ENCODE measurements around the gene MIDN.
A peak's percentile ranks its signal among the peaks of the same experiment; 100 is the strongest.

GRCh38 chr19:1260749-1261537 is 12.6 kb downstream of the MIDN start:
- no peak; the same call in 1 of the 2 replicates for TF ChIP-seq ZNF217 (IDR thresholded peaks at IDR 0.05)
- peak; percentile 39; the same call in 1 of the 2 replicates for TF ChIP-seq POLR2A (IDR thresholded peaks at IDR 0.05; ENCODE audit: low read depth, low read length)

All from GM12878 (cell line).